Fibroblast of skin of right quadriceps (primary cell): Measurements from ENCODE around the gene ELK3.

Experiments used
- DNase-seq: peaks from one replicate; pipeline ENCODE4 v3.0.0-alpha.2; 2013

ELK3 gene

GRCh38 chr12:96193725-96194575 is at the start of gene ELK3:
ELK3 (plus strand) TSS chr12:96194375.
- peak; percentile 76 for DNase-seq

GRCh38 chr12:96146747-96147146 is 47.4 kb upstream of the ELK3 start:
- no peak for DNase-seq

DNA sequence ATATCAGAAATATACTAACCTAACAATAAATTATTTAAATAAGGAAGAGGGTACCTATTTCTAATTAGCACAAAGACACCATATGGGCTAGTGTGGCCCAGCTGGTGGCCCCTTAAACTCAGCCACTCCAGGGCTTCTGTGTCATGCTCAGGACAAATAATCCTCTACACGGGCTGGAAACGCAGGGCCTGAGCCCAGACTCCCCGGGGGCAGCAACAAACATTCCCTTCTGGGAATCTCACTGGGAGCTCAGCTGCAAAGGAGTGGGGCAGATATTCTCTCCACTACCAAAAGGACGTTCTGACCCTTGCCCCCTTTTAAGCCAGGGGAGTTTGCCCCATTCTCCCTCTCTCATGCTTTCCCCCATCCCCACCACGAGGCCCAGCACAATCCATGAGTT is 43.7 kb upstream of the ELK3 start:
- no peak for DNase-seq

DNA sequence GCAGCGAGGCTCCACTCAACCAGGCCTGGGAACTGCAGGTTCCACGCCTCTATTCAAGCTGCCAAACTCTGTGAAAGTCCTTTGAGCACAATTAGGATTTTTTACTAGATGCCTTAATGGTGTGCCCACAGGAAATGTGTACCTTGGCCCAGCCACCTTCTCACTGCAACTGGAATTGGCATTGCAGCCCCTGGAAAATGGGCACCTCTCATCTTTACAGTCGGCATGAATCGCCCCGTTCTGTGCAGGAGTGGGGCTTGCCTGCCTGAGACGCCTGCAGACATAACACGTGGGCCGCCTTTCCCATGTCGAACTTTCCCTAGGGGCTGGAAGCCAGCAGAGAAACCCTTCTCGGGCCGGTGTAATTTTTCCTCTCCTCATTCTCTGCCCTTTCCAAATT is 42.0 kb upstream of the ELK3 start:
- DNase-seq, result no peak

DNA sequence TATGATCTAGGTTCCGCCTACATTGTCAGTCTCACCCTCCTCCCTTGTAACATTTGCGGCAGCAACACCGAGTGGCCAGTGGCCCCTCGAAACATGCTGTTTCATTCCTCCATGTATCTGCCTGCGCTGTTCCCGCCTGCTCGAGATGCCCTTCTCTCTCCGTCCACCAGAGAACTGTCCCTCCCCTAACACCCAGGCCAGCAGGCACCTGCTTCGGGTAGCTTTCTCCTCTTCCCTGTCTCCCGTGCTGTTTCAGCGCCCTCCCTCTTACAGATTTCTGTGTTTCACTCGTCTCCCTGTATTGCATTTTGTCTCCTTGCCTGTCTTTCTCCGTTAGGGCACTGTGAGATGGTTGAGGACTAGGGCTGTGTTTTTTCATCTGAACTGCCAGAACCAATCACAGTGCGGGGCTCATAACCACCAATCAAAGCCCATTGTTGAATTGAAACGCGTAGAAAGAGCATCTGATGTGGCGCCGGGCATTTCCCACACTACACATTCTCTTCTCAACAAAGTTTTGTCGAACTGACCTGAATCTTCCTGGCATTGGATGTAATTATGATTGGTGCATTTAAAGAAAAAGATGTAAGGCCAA is 40.9 kb upstream of the ELK3 start:
- DNase-seq, result no peak

GRCh38 chr12:96155181-96155580 is 39.0 kb upstream of the ELK3 start:
- DNase-seq, result no peak

- DNase-seq, result no peak
These were observed 38.4 kb upstream of the ELK3 start for GRCh38 chr12:96155781-96156180.

GRCh38 chr12:96156211-96156610 is 38.0 kb upstream of the ELK3 start:
- DNase-seq, result no peak

DNA sequence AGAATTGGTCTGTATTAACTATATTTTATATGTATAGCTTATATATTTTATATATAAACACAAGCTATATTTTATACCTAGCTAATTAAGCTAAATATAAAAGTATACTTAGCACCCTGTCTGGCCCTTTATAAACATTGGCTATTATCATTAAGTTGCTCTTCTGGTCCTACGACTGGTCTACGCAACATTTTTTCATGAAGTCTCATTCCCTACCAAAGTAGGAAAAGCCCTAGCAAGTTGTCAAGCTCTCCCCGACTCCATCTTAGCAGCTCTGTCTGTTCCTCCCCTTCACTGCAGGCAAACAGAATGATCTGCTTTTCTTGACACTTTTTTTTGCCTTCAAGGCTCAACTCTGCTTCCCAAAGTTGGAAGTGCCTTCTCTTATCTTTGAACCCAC is 36.7 kb upstream of the ELK3 start:
- DNase-seq, result no peak

DNA sequence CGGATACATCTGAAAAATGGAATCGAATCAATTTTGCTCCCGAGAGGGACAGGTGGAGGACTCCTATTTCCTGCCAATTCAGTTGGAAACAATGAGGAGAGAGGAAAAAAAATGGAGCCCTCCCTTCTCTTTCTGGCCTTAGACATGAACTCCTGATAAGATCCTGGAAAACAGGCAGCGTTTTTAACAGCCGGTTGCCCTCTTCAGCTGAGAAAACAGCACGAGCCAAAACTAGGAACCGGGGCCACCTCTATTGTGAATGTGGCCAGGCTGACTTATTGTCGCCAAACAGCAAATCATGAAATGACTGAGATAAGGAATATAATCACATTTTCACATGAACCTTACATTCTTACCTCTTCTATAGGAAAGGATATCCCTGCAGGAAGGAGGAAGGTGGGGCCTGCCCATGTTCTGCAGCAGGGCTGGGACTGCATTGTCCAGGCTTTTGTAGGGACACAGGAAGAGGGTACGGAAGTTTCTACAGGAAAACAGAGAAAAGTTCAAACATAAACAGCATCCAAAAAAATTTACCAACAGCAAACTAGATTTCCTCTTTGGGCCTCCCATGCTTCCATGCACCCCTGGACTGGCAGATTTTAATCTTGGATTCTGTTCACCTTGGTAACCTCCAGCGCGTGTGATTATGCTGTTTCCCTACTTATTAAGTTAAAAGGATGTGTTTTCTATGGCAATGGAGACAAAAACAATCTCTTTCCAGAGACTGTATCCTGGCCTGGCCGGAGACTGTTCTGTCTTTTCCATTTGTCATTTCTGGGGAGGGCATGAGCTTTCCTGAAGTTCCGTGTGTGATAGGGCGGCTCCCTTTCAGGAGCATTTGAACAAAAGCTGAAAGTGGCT is 29.0 kb upstream of the ELK3 start:
- DNase-seq, result no peak

DNA sequence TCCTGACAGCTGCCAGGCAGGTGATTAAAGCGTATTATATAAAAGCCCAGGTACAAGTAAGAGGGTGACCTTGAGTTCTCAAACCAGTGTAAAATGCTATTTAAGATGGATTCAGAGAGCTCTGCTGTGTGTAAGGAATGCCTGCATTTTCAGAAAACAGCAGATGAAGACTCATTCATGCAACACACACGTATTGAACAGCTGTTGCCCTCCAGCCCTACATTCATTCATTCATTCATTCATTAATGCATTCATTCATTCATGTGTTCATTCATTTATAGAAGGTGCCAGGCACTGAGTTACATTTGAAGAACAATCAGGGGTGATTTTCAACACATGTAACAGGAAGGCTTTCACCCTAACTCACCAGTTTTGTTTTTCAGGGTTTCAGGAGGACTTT is 27.4 kb upstream of the ELK3 start:
- DNase-seq, result no peak

- no peak for DNase-seq
These were observed 26.7 kb upstream of the ELK3 start for GRCh38 chr12:96167492-96167891.

GRCh38 chr12:96170328-96170727 is 23.8 kb upstream of the ELK3 start:
- DNase-seq, result no peak

GRCh38 chr12:96170762-96171161 is 23.4 kb upstream of the ELK3 start:
- no peak for DNase-seq

GRCh38 chr12:96171905-96172304 is 22.3 kb upstream of the ELK3 start:
- no peak for DNase-seq

DNA sequence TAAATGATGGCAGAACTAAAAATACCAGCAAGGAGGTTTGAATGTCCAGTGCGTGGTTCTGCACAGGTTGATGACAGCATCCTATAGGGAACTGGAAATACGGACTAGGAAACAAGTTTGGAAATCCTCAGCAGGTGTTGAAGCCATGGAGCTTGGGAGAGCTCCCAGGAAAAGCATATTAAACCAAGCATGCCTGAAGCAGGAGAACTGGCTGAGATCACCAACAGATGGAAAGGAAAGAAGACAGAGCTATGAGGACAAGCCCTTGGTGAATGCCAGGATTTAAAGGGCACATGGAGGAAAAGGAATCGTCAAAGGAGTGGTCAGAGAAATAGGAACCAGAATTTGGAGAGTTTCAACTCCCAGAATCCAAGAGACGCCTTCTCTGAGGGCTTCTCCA is 21.2 kb upstream of the ELK3 start:
- DNase-seq, result no peak

- no peak for DNase-seq
These were observed 17.6 kb upstream of the ELK3 start for GRCh38 chr12:96176575-96176974.

DNA sequence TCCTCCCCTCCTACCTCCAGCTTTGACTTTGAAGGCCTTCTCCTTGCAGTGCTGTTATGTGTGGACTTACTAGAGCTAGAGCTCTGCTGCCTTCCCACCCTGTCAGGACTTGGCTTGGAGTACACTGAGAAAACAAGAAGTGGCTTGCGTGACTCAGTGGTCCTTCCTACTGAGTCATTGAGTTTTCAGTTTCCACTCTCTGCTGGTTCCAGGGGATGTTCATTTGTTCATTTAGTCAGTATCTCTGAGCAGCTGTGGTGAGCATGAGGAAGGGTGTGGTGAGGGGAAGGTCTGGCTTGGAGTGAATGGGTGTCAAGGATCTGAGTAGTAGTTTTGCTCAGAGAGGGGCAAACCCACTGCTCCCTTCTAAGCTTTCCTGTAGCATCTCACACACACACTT is 17.2 kb upstream of the ELK3 start:
- DNase-seq, result peak; percentile 57

- DNase-seq, result no peak
These were observed 10.3 kb upstream of the ELK3 start for GRCh38 chr12:96183734-96184370.

- DNase-seq, result no peak
These were observed 8.3 kb upstream of the ELK3 start for GRCh38 chr12:96185914-96186313.

DNA sequence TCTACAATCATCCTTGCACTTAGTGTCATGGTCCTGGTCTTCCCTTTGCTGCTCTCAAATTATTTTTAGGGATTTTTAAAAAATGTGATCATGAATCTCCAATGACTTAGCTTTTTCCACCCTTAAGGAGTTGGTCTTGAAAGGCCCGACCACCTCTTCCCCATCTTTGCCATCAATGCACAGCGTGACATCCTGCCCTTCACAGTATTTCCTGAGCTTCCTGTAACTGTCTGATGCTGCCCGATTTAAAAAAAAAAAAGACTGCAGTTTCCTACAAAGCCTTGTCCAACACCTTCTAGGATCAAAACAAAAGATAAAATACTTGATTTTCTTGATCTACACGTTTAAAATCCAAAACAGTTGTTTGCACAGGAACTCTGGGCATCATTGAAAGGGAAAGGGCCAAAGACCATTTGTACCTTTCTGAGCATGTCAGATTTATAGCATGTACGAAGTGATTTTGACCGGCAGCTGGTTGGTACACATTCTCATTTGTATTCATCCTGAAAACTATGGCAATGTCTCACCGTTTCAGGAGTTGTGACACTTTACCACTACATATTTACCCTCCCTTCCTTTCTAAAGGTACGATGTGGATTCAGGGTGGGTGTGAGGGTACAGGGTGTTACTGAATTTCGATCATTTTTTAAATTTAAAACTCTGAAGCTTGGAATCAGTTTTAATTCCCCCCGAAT is 7.4 kb upstream of the ELK3 start:
- DNase-seq, result no peak

DNA sequence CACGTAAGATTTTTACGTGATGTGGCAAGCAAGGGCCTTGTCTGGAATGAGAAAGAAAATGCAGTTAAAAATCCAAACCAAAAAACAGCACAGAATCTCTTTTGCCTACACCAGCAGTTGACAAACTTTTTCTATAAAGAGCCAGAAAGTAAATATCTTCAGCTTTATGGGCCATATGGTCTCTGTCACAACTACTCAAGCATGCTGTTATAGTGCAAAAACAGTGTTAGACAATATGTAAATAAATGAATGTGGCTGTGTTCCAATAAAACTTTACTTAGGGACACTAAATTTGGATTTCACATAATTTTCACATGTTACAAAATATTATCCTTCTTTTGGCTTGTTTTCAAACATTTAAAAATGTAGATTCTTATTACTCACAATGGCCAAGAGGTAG is 6.2 kb upstream of the ELK3 start:
- no peak for DNase-seq

GRCh38 chr12:96189781-96190180 is 4.4 kb upstream of the ELK3 start:
- no peak for DNase-seq
